ENCODE results near the gene BTN1A1. TPM values are rescaled to one million over a fixed set of nuclear protein-coding genes. Genes with fewer than 3 reads are reported as not detected.

Gene BTN1A1
- total and polyA plus RNA-seq, 9 of the 15 experiments (the other 6 are each of a cell fraction or from before 2014, with no cell fraction given) = 0.01 to 0.15 (median 0.06) TPM; not detected in 4

- peak; percentile 15; the same call in 1 of the 2 replicates for TF ChIP-seq MGA (IDR thresholded peaks at IDR 0.05)
- TF ChIP-seq, protein P1, sequence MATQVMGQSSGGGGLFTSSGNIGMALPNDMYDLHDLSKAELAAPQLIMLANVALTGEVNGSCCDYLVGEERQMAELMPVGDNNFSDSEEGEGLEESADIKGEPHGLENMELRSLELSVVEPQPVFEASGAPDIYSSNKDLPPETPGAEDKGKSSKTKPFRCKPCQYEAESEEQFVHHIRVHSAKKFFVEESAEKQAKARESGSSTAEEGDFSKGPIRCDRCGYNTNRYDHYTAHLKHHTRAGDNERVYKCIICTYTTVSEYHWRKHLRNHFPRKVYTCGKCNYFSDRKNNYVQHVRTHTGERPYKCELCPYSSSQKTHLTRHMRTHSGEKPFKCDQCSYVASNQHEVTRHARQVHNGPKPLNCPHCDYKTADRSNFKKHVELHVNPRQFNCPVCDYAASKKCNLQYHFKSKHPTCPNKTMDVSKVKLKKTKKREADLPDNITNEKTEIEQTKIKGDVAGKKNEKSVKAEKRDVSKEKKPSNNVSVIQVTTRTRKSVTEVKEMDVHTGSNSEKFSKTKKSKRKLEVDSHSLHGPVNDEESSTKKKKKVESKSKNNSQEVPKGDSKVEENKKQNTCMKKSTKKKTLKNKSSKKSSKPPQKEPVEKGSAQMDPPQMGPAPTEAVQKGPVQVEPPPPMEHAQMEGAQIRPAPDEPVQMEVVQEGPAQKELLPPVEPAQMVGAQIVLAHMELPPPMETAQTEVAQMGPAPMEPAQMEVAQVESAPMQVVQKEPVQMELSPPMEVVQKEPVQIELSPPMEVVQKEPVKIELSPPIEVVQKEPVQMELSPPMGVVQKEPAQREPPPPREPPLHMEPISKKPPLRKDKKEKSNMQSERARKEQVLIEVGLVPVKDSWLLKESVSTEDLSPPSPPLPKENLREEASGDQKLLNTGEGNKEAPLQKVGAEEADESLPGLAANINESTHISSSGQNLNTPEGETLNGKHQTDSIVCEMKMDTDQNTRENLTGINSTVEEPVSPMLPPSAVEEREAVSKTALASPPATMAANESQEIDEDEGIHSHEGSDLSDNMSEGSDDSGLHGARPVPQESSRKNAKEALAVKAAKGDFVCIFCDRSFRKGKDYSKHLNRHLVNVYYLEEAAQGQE (IDR thresholded peaks at IDR 0.05; ENCODE audit: borderline replicate concordance) = no peak
- TF ChIP-seq, protein P1 (CRISPR knock-in tag; IDR thresholded peaks at IDR 0.05; ENCODE audit: low read depth) = no peak
- no peak for TF ChIP-seq ZBTB1 (CRISPR knock-in tag; IDR thresholded peaks at IDR 0.05; ENCODE audit: borderline replicate concordance, low read depth)
- TF ChIP-seq THRA (IDR thresholded peaks at IDR 0.05) = no peak
Measured at GRCh38 chr6:26553635-26554446, 53.7 kb downstream of the BTN1A1 start (continued).
